Stimulated activated CD8-positive, alpha-beta memory T cell treated with anti-CD3 and anti-CD28 coated beads, Interleukin-4, amount 100 ng/mL, for 48 hours (primary cell): Measurements from ENCODE around the gene EFCAB6.

Experiments
- DNase-seq: peaks from one replicate; pipeline ENCODE4 v3.0.0-alpha.2; 2020

The EFCAB6 gene

GRCh38 chr22:43569111-43569510 lies 243.0 kb downstream of the EFCAB6 start:
- DNase-seq = no peak

- DNase-seq = no peak
Measured at GRCh38 chr22:43567691-43568324, 244.3 kb downstream of the EFCAB6 start.

GRCh38 chr22:43566561-43567332 lies 245.4 kb downstream of the EFCAB6 start:
- no peak for DNase-seq

GRCh38 chr22:43566021-43566420 lies 246.1 kb downstream of the EFCAB6 start:
- DNase-seq = no peak

GRCh38 chr22:43564859-43565258 lies 247.2 kb downstream of the EFCAB6 start:
- DNase-seq = no peak

GRCh38 chr22:43563571-43563970 lies 248.5 kb downstream of the EFCAB6 start:
- no peak for DNase-seq

- no peak for DNase-seq
Measured at GRCh38 chr22:43562843-43563242, 249.3 kb downstream of the EFCAB6 start.

- no peak for DNase-seq
Measured at GRCh38 chr22:43561415-43562178, 250.5 kb downstream of the EFCAB6 start.

- DNase-seq = no peak
Measured at GRCh38 chr22:43560651-43561050, 251.5 kb downstream of the EFCAB6 start.

- DNase-seq = no peak
Measured at GRCh38 chr22:43555561-43556515, 256.3 kb downstream of the EFCAB6 start.

GRCh38 chr22:43554694-43555365 lies 257.3 kb downstream of the EFCAB6 start:
- DNase-seq = no peak

- no peak for DNase-seq
Measured at GRCh38 chr22:43554259-43554636, 257.9 kb downstream of the EFCAB6 start.

- no peak for DNase-seq
Measured at GRCh38 chr22:43553451-43554258, 258.4 kb downstream of the EFCAB6 start.

- no peak for DNase-seq
Measured at GRCh38 chr22:43550672-43551071, 261.4 kb downstream of the EFCAB6 start.

- DNase-seq = no peak
Measured at GRCh38 chr22:43550024-43550620, 262.0 kb downstream of the EFCAB6 start.

GRCh38 chr22:43546186-43546585 lies 265.9 kb downstream of the EFCAB6 start:
- no peak for DNase-seq

GRCh38 chr22:43544289-43544673 lies 267.8 kb downstream of the EFCAB6 start:
- DNase-seq = no peak

- DNase-seq = no peak
Measured at GRCh38 chr22:43543522-43544288, 268.4 kb downstream of the EFCAB6 start.

- DNase-seq = no peak
Measured at GRCh38 chr22:43542681-43543521, 269.2 kb downstream of the EFCAB6 start.
